Skeletal muscle tissue (tissue), 4 donors: Measurements from ENCODE around the gene SPATA17. TPM values are rescaled to one million over a fixed set of nuclear protein-coding genes. Genes with fewer than 3 reads are reported as not detected.

Experiments used
- H3K27ac ChIP-seq: one replicate; pipeline ENCODE4 v1.7.0; 2013; ENCODE audit warnings: mild to moderate bottlenecking, low read depth, low read length, inconsistent platforms
- H3K27me3 ChIP-seq, 3 donors: one replicate each; pipeline ENCODE4 v1.7.0; 2013; ENCODE audit warnings: low read length in 3 of 3; ENCODE audit not compliant: control insufficient read depth in 3 of 3, insufficient read depth in 3 of 3
- H3K36me3 ChIP-seq, 3 donors: one replicate each; pipeline ENCODE4 v1.7.0; 2013; ENCODE audit warnings: low read length in 3 of 3; ENCODE audit not compliant: control insufficient read depth in 3 of 3, insufficient read depth in 3 of 3
- H3K4me1 ChIP-seq, 3 donors: one replicate each; pipeline ENCODE4 v1.7.0; 2013; ENCODE audit warnings: low read length in 3 of 3, mild to moderate bottlenecking in 3 of 3; ENCODE audit not compliant: control insufficient read depth in 3 of 3, insufficient read depth in 3 of 3
- H3K4me3 ChIP-seq, 3 donors: one replicate each; pipeline ENCODE4 v1.7.0; 2013; ENCODE audit warnings: low read length in 3 of 3
- H3K9ac ChIP-seq, 3 donors: one replicate each; pipeline ENCODE4 v1.7.0; 2013; ENCODE audit warnings: low read length in 3 of 3, mild to moderate bottlenecking in 3 of 3, moderate library complexity in 2 of 3, low read depth in 1 of 3
- H3K9me3 ChIP-seq, 3 donors: one replicate each; pipeline ENCODE4 v1.7.0; 2013; ENCODE audit warnings: low read length in 3 of 3; ENCODE audit not compliant: control insufficient read depth in 3 of 3
- total RNA-seq: library from RNA; depleted of rRNA; stranded (reverse); fragments of >200 nt; gene quantifications from one replicate; pipeline ENCODE4 v1.2.3, GENCODE V29; 2014
- donor health status: Osteomylitis.

The SPATA17 gene
- total RNA-seq, 1 donor from 2014 or later = 0.52 TPM

DNA sequence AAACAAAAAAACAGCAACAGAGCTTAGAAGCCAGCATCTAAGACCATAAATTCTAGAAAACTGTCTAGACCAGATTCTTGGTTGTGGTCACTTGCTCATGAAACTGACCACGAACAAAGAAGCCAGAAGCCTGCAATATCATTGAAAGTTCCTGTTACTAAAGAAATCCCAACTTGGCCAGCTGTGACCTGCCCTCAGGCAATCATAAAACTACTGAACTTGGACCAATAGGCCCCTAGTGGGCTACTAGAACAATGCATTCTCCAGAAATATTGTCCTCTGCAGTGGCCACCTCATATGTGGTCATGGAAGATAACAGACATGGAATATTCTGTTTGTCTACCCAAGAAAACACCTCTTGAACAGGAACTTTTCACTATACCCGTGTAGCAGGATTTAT, 87.7 kb downstream of the SPATA17 start:
- Histone ChIP-seq H3K9ac (no peak overlapping the region), H3K4me3 (no peak overlapping the region), H3K4me1 (no peaks in the 10 kb centered on the region), H3K27me3 (no peaks in the 10 kb centered on the region), H3K36me3 (no peaks in the 10 kb centered on the region), H3K9me3 (no peaks in the 10 kb centered on the region), H3K27ac (no peak overlapping the region)

GRCh38 chr1:217721692-217722091, 90.5 kb downstream of the SPATA17 start:
- H3K4me1 ChIP-seq = no peaks in the 10 kb centered on the region
- H3K36me3 ChIP-seq = no peaks in the 10 kb centered on the region
- no peak overlapping the region for H3K4me3 ChIP-seq
- no peak overlapping the region for H3K27ac ChIP-seq
- H3K9ac ChIP-seq = no peak overlapping the region
- no peaks in the 10 kb centered on the region for H3K9me3 ChIP-seq
- H3K27me3 ChIP-seq = no peaks in the 10 kb centered on the region

DNA sequence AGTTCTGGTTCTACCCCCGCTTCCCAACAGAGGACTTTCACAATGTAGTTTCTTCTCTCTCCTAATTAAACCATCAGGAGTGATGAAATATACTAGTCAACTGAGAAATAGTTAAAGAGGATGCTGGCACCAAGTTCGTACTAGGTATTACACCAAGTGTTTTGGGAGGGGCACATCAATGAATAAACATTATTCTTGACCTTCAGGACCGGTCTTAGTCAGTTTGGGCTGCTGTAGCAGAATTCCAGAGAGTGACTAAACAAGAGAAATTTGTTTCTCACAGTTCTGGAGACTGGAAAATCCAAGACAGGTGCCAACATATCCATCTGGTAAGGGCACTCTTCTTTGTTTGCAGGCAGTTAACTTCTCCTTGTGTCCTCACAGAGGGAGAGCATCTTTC, 103.8 kb downstream of the SPATA17 start:
- Histone ChIP-seq H3K9ac (no peak overlapping the region), H3K36me3 (no peaks in the 10 kb centered on the region), H3K27me3 (no peaks in the 10 kb centered on the region), H3K4me3 (no peak overlapping the region), H3K27ac (no peak overlapping the region), H3K9me3 (no peaks in the 10 kb centered on the region), H3K4me1 (no peaks in the 10 kb centered on the region)

DNA sequence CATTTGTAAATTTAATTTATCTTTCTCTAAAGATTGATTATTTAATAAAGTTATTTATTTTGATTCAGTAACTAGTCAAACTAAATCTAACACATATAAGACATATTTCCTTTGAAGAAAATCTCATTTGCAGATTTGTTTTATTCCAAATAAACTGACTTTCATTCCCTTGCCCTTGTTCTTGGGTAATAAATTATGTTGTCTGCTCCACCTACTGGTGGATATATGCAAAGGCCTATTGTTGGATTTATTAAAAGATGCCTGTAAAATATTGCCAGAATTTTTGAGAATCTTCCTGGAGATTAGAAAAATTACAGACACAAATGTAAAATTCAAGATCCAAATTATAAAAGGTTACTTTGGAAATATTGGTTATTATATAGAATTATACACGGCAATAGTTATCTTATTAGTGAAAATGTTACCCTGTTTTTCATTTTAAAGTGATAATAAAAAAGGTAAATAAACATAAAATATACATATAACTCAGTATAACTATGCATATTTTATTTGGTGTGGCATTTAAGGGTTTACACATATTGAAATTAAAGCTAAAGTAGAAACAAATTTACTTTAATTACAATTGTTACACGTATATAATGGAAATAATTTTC, 116.1 kb downstream of the SPATA17 start:
- Histone ChIP-seq H3K4me3 (no peak overlapping the region), H3K9ac (no peak overlapping the region), H3K4me1 (no peaks in the 10 kb centered on the region), H3K36me3 (no peaks in the 10 kb centered on the region), H3K27me3 (no peaks in the 10 kb centered on the region), H3K9me3 (no peaks in the 10 kb centered on the region), H3K27ac (no peak overlapping the region)

DNA sequence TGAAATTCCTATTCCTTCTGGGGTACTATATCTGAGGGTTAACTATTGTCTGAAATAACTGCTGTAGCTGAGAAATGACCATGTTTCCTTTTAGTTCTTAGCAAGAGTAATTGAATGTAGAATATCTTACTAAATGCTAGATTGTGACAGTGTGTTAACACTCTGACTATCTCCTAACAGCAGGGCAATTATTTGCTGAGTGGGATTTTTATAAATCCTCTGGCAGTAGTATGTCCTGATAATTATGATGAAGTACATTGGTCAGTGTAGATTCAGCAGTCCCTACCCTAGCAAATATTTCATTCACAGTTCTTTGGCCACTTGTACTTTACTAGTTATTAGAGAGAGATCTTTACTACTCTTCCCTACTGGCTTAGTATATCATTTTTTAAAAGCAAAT, 138.6 kb downstream of the SPATA17 start:
- H3K27ac ChIP-seq = no peak overlapping the region
- H3K36me3 ChIP-seq = no peaks in the 10 kb centered on the region
- no peaks in the 10 kb centered on the region for H3K9me3 ChIP-seq
- no peak overlapping the region for H3K4me3 ChIP-seq
- no peaks in the 10 kb centered on the region for H3K27me3 ChIP-seq
- H3K4me1 ChIP-seq = no peaks in the 10 kb centered on the region
- H3K9ac ChIP-seq = no peak overlapping the region

DNA sequence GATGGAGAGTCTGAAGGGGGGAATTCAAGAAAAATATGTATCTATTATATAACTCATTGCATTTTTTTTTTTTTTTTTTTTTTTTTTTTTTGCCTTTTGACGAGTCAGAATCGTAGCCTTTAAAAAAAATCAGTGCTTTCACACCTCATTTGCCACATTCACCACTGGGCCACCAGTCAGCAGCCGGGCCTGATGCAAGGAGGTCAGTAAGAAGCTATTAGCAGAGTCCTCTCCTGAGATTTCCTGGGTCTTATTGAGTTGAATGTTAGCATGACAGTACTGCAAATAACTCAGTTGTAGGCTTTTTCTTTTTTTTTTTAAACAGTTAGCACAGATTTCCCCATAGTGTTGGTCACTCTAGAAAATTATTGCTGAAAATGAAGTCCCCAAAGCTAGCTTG, 139.8 kb downstream of the SPATA17 start:
- no peak overlapping the region for H3K9ac ChIP-seq
- H3K27me3 ChIP-seq = no peaks in the 10 kb centered on the region
- H3K4me1 ChIP-seq = no peaks in the 10 kb centered on the region
- H3K27ac ChIP-seq = no peak overlapping the region
- no peak overlapping the region for H3K4me3 ChIP-seq
- no peaks in the 10 kb centered on the region for H3K36me3 ChIP-seq
- H3K9me3 ChIP-seq = no peaks in the 10 kb centered on the region

DNA sequence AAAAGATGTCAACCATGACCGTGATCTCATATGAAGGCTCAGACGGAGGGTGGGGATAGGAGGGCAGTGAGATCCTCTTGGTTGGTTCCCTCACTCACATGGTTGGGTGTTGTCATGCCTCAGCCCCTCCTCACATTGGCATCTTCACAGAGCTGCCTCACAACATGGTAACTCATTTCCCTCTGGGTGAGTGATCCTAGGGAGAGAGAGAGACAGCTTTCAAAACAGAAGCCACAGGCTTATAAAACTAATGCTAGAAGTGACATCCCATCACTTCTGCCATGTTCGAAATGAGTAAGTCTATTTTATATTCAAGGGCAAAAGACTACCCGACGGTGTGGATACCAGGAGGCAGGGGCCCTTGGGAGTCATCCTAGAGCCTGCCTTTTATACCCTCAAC, 145.5 kb downstream of the SPATA17 start:
- no peak overlapping the region for H3K27ac ChIP-seq
- H3K9me3 ChIP-seq = no peaks in the 10 kb centered on the region
- H3K27me3 ChIP-seq = no peaks in the 10 kb centered on the region
- H3K4me3 ChIP-seq = no peak overlapping the region
- H3K9ac ChIP-seq = no peak overlapping the region
- H3K4me1 ChIP-seq = no peaks in the 10 kb centered on the region
- no peaks in the 10 kb centered on the region for H3K36me3 ChIP-seq

DNA sequence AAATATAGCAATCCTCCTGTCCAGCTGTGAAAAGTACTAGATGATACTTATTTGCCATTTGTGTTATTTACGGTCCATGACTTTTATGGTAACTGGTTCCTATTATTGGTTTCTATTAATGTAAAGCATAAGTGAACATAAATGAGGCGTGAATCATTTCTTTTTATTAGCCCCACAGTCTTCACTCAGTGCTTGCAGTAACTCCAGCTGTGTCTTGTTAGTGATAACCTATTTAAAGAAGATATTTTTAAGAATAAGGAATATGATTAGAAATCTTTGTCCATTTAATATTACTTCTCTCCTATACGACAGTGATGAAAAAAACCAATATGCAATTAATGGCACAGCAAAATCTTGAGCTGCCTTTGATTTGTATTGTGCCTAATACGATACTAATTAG, 149.9 kb downstream of the SPATA17 start:
- H3K9me3 ChIP-seq = no peaks in the 10 kb centered on the region
- H3K27me3 ChIP-seq = no peaks in the 10 kb centered on the region
- H3K4me1 ChIP-seq = no peaks in the 10 kb centered on the region
- H3K4me3 ChIP-seq = no peak overlapping the region
- H3K36me3 ChIP-seq = no peaks in the 10 kb centered on the region
- no peak overlapping the region for H3K9ac ChIP-seq
- H3K27ac ChIP-seq = no peak overlapping the region

GRCh38 chr1:217791091-217791490, 159.9 kb downstream of the SPATA17 start:
- H3K9me3 ChIP-seq = no peaks in the 10 kb centered on the region
- no peak overlapping the region for H3K27ac ChIP-seq
- H3K4me1 ChIP-seq = no peaks in the 10 kb centered on the region
- no peak overlapping the region for H3K9ac ChIP-seq
- H3K36me3 ChIP-seq = no peaks in the 10 kb centered on the region
- no peak overlapping the region for H3K4me3 ChIP-seq
- no peaks in the 10 kb centered on the region for H3K27me3 ChIP-seq

DNA sequence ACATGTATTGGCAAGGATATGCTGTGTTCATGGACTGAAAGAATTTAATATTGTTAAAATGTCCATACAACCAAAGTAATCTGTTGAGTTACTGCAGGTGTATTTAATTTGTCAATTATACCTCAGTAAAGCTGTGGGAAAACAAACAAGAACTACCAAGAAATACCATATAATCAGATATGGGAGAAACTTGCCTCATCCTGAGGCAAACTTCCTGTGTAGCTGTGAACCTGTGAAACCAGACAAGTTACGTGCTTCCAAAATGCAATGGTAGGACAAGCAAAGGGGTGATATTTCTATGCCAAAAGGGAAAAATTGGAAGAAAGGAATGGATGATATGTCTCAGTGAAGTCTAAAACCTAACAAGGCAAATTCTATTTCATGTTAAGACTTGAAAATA, 174.6 kb downstream of the SPATA17 start:
- Histone ChIP-seq H3K4me1 (no peaks in the 10 kb centered on the region), H3K27me3 (no peaks in the 10 kb centered on the region), H3K9ac (no peak overlapping the region), H3K36me3 (no peaks in the 10 kb centered on the region), H3K9me3 (no peaks in the 10 kb centered on the region), H3K27ac (no peak overlapping the region), H3K4me3 (no peak overlapping the region)

DNA sequence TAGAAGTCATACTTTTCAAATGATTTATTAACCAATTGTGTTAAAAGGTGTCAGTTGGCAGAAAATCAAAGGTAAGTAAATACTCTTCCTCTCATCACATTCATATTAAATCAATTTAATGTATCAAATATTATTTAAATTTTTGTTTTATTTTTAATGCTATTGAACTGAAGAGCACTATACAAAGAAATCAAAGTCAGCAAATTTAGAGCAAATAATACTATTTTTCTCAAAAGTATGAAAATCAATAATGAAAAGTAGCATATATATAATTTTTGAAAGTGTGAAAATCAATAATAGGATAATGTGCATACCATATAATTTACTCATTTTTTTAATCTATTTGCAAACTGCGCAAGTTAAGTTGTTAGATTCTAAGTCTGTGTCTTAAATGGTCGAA, 181.0 kb downstream of the SPATA17 start:
- no peaks in the 10 kb centered on the region for H3K36me3 ChIP-seq
- no peaks in the 10 kb centered on the region for H3K9me3 ChIP-seq
- no peak overlapping the region for H3K4me3 ChIP-seq
- H3K27ac ChIP-seq = no peak overlapping the region
- H3K4me1 ChIP-seq = no peaks in the 10 kb centered on the region
- no peak overlapping the region for H3K9ac ChIP-seq
- H3K27me3 ChIP-seq = no peaks in the 10 kb centered on the region
